LNCaP clone FGC (cell line): Measurements from ENCODE around the gene NT5DC1.
A peak's percentile ranks its signal among the peaks of the same experiment; 100 is the strongest.

Source experiments
- DNase-seq: peaks from one replicate; pipeline ENCODE4 v3.0.0-alpha.2; 2011; ENCODE audit warnings: low read depth
- H3K4me3 ChIP-seq: 2 replicates; pipeline ENCODE4 v1.5.1; 2011; ENCODE audit warnings: mild to moderate bottlenecking, low read depth, low read length, control low read depth
- CTCF ChIP-seq: IDR thresholded peaks from 2 replicates; pipeline ENCODE4 v1.5.1; 2012; ENCODE audit warnings: mild to moderate bottlenecking; ENCODE audit not compliant: control insufficient read depth, insufficient read depth; ENCODE audit errors: extremely low read depth

NT5DC1 gene

GRCh38 chr6:116271149-116271708 lies 170.6 kb downstream of the NT5DC1 start:
- no peak for DNase-seq
- H3K4me3 ChIP-seq: no peak overlapping the region
- no peak for TF ChIP-seq CTCF

GRCh38 chr6:116277124-116277523 lies 176.5 kb downstream of the NT5DC1 start:
- peak overlapping the region; percentile 91; the same call in 1 of the 2 replicates for H3K4me3 ChIP-seq
- DNase-seq: no peak
- no peak for TF ChIP-seq CTCF

- H3K4me3 ChIP-seq: peak overlapping the region; percentile 91
- no peak for DNase-seq
- TF ChIP-seq CTCF: no peak
Measured at GRCh38 chr6:116278481-116278829, 177.8 kb downstream of the NT5DC1 start.

- TF ChIP-seq CTCF: no peak
- peak; percentile 41 for DNase-seq
- peak overlapping the region; percentile 91 for H3K4me3 ChIP-seq
Measured at GRCh38 chr6:116278854-116279231, 178.2 kb downstream of the NT5DC1 start.

- peak within 1 kb of the TSS; percentile 91 for H3K4me3 ChIP-seq
- peak; percentile 94 for DNase-seq
- peak; percentile 38 for TF ChIP-seq CTCF
Measured at GRCh38 chr6:116279232-116280160, 178.8 kb downstream of the NT5DC1 start, which contains the start of gene TSPYL1. TSS of gene TSPYL1 (minus strand) at chr6:116279930. CDS start at chr6:116279830, 100 bp downstream.

- peak; percentile 36 for DNase-seq
- peak overlapping the region; percentile 91 for H3K4me3 ChIP-seq
- 0 out of 2 replicates have a peak, but pooled peaks have one; percentile 7 for TF ChIP-seq CTCF
Measured at GRCh38 chr6:116280161-116280932, 179.7 kb downstream of the NT5DC1 start.
